ENCODE measurements around the gene ARFGAP2. TPM values are rescaled to one million over a fixed set of nuclear protein-coding genes. Genes with fewer than 3 reads are reported as not detected.

The ARFGAP2 gene
- total RNA-seq = 100 to 1,000 TPM in 3 of 4 donors, 10 to 100 TPM in 1; 95.3 to 171 (median 119) TPM

DNA sequence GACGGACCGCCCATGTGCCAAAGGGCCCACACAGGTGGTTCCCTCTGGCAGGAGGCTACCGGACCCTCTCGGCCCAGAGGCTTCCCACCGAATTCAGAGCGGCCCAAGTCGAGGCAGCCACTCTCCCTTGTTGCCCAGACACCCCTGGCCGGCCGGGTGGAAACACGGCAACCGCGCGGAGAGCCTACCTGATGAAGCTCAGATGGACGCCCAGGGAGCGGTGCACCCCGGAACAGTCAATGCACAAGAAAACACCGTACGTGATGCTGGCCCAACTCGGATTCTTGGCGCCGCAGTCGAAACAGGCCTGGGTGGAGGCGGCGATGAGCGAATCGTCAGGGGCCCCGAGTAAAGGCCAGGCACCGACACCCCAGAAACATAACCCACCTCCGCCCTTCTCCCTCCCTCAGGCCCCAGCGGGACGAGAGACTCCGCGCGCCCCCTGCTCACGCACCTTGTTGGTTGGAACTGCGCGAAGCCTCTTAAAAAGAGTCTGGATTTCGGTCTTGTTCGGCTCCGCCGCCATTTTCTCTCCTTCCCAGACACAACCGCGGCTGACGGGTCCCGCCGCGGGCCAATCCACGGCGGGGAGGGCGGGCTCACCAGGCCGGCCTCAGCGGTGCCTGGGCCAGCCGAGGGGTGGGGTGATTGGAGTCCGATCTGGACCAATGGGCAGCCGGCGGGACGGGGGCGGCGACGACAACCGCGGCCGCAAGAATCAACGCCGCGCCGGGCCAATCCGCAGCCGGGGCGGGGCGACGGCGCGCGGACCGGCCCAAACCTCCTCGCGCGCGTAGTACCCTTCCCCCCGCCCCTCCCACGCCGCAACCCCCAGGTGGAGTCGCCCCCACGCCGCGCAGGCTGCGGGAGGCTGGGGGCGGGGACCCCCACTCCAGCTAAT lies at the start of gene ARFGAP2:
Gene ARFGAP2 (minus strand): TSS at position 552 of the 901 bp plus-strand sequence. CDS start 26 bp downstream, at position 526.
- H3K9me3 ChIP-seq = no peaks in the 10 kb centered on the region
- no peaks in the 10 kb centered on the region for H3K27me3 ChIP-seq
- H3K4me3 ChIP-seq = peak within 1 kb of the TSS; percentile 83 to 95 (median 88)
- TF ChIP-seq POLR2A (IDR thresholded peaks at IDR 0.05) (peak in 3 of 4 donors; percentile 23 to 47 (median 26)), CTCF (IDR thresholded peaks at IDR 0.05) (no peak)
- H3K4me1 ChIP-seq = peaks cover 37 to 63% (median 38%) of the 10 kb centered on the region in 3 donors
- H3K36me3 ChIP-seq = peaks cover 8 to 77% (median 15%) of the 10 kb centered on the region in 3 donors
- peak; percentile 90 for DNase-seq
- 0% methylated on average over 2 of the region's 89 CpGs; no CpG with 5 or more reads in 1 of the 2 donors for WGBS, 2 donors
- peak within 1 kb of the TSS; percentile 94 to 100 (median 99) for H3K27ac ChIP-seq
- intact Hi-C loops (cut with DNase I) = loop anchor here (5.0 to 10.0 kb wide), 2 partner anchors 81 to 178 kb away; partner anchors contain the start of genes MYBPC3 and NR1H3

GRCh38 chr11:47225552-47226400 lies 49.1 kb upstream of the ARFGAP2 start:
- Histone ChIP-seq H3K4me3 (no peak overlapping the region), H3K27me3 (no peaks in the 10 kb centered on the region), H3K27ac (no peak overlapping the region), H3K9me3 (no peaks in the 10 kb centered on the region), H3K36me3 (peaks cover 4 to 100% (median 7%) of the 10 kb centered on the region in 3 donors), H3K4me1 (peaks cover 0 to 1% (median under 1%) of the 10 kb centered on the region in 3 donors)
- intact Hi-C loops (cut with DNase I) = no loop called here
- no peak for TF ChIP-seq POLR2A (IDR thresholded peaks at IDR 0.05)
- TF ChIP-seq CTCF (IDR thresholded peaks at IDR 0.05) = no peak
- 85 to 94% methylated on average over 7 of the region's 7 CpGs for WGBS, 2 donors
- DNase-seq = no peak

DNA sequence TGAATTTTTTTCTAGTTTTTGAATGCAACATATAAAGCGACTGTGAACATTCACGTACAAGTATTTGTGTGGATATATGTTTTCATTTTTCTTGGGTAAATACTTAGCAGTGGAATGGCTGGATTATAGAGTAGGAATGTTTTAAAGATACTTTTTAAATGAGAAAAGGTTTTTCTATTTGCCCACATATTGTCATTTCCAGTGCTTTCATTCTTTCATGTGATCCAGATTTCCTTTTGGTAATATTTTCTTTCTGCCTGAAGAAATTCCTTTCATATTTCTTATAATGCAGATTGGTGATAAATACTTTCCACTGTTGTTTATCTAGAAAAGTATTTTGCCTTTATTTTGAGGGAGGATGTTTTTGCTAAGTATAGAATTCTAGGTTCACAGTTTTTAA lies 46.0 kb upstream of the ARFGAP2 start:
- Histone ChIP-seq H3K4me1 (peaks cover 4 to 31% (median 17%) of the 10 kb centered on the region in 3 donors), H3K9me3 (no peaks in the 10 kb centered on the region), H3K27me3 (no peaks in the 10 kb centered on the region), H3K27ac (no peak overlapping the region), H3K36me3 (peaks cover 4 to 98% (median 7%) of the 10 kb centered on the region in 3 donors), H3K4me3 (no peak overlapping the region)
- WGBS, 2 donors = 93 to 100% methylated on average over 2 of the region's 2 CpGs
- no peak for TF ChIP-seq CTCF (IDR thresholded peaks at IDR 0.05)
- TF ChIP-seq POLR2A (IDR thresholded peaks at IDR 0.05) = no peak
- DNase-seq = no peak
- intact Hi-C loops (cut with DNase I) = no loop called here

DNA sequence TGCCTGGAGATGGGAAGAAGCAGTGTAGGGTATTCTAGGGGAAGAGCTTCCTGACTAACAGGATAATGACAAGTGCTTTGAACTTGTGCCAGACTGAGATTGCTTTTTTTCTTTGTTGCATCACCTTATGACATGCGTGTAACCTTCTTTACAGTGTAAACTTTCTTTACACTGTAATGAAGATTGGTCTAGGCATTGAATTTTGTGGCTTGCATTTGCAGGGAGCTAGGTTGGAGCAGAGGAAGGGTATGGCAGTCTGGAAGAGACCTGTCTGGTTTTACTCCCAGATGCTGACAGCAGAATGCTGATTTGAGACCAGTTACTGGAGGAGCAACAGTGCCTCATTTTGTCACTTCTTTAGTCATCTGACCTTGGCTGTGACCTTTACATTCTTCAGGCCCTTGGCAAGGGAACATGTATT lies 43.7 kb upstream of the ARFGAP2 start:
- Histone ChIP-seq H3K27me3 (no peaks in the 10 kb centered on the region), H3K36me3 (peaks cover 4 to 84% (median 7%) of the 10 kb centered on the region in 3 donors), H3K9me3 (no peaks in the 10 kb centered on the region), H3K4me1 (peaks cover 15 to 54% (median 32%) of the 10 kb centered on the region in 3 donors), H3K4me3 (no peak overlapping the region), H3K27ac (peak overlapping the region in 2 of 4 donors; percentile 25 to 39)
- WGBS, 2 donors = 29 to 44% methylated on average over 1 of the region's 1 CpG
- intact Hi-C loops (cut with DNase I) = no loop called here
- DNase-seq = no peak
- TF ChIP-seq CTCF (IDR thresholded peaks at IDR 0.05) (no peak), POLR2A (IDR thresholded peaks at IDR 0.05) (no peak)

Measured in esophagus squamous epithelium (tissue), 5 donors.